Raji (cell line): ENCODE results near the gene ANKRD44.

Experiments used
- POLR2A ChIP-seq: IDR thresholded peaks from 2 replicates; pipeline ENCODE4 v1.6.1; 2011; ENCODE audit warnings: low read depth, low read length, control low read depth; ENCODE audit not compliant: insufficient read depth

The ANKRD44 gene

GRCh38 chr2:197097578-197098366 is 212.8 kb downstream of the ANKRD44 start:
- TF ChIP-seq POLR2A = no peak

GRCh38 chr2:197096649-197097048 is 213.9 kb downstream of the ANKRD44 start:
- TF ChIP-seq POLR2A = no peak

- TF ChIP-seq POLR2A = no peak
These were observed 218.1 kb downstream of the ANKRD44 start for GRCh38 chr2:197092431-197092830.

- TF ChIP-seq POLR2A = no peak
These were observed 219.7 kb downstream of the ANKRD44 start for GRCh38 chr2:197090742-197091367.

GRCh38 chr2:197089655-197090054 is 220.9 kb downstream of the ANKRD44 start:
- TF ChIP-seq POLR2A = no peak

- TF ChIP-seq POLR2A = no peak
These were observed 221.9 kb downstream of the ANKRD44 start for GRCh38 chr2:197088694-197089093.

GRCh38 chr2:197086500-197086899 is 224.1 kb downstream of the ANKRD44 start:
- TF ChIP-seq POLR2A = no peak

- no peak for TF ChIP-seq POLR2A
These were observed 224.9 kb downstream of the ANKRD44 start for GRCh38 chr2:197085665-197086064.

- TF ChIP-seq POLR2A = no peak
These were observed 229.3 kb downstream of the ANKRD44 start for GRCh38 chr2:197081294-197081693.

GRCh38 chr2:197080578-197081216 is 229.9 kb downstream of the ANKRD44 start:
- no peak for TF ChIP-seq POLR2A

GRCh38 chr2:197079832-197080555 is 230.6 kb downstream of the ANKRD44 start:
- TF ChIP-seq POLR2A = no peak

GRCh38 chr2:197079414-197079813 is 231.2 kb downstream of the ANKRD44 start:
- no peak for TF ChIP-seq POLR2A

GRCh38 chr2:197078535-197078934 is 232.0 kb downstream of the ANKRD44 start:
- TF ChIP-seq POLR2A = no peak

- no peak for TF ChIP-seq POLR2A
These were observed 233.2 kb downstream of the ANKRD44 start for GRCh38 chr2:197077336-197077735.

GRCh38 chr2:197076652-197077051 is 233.9 kb downstream of the ANKRD44 start:
- TF ChIP-seq POLR2A = no peak
